Subcutaneous abdominal adipose tissue (tissue), 5 donors: ENCODE measurements around the gene PMCH.
"Not testable (repeated sequence)": the region's sequence is repeated elsewhere in the genome, so short reads cannot be mapped to it uniquely, and the experiment has no call there.

Source experiments
- H3K27ac ChIP-seq: one replicate; pipeline ENCODE4 v1.7.0; 2013; ENCODE audit warnings: low read depth, mild to moderate bottlenecking, inconsistent platforms, low read length, moderate library complexity
- H3K27me3 ChIP-seq, 5 donors: one replicate each; pipeline ENCODE4 v1.7.0; 2013; ENCODE audit warnings: low read length in 5 of 5, inconsistent platforms in 1 of 5; ENCODE audit not compliant: control insufficient read depth in 5 of 5, insufficient read depth in 4 of 5
- H3K36me3 ChIP-seq, 5 donors: one replicate each; pipeline ENCODE4 v1.7.0; 2013; ENCODE audit warnings: low read length in 5 of 5; ENCODE audit not compliant: control insufficient read depth in 5 of 5, insufficient read depth in 5 of 5
- H3K4me1 ChIP-seq, 5 donors: one replicate each; pipeline ENCODE4 v1.7.0; 2013; ENCODE audit warnings: low read length in 5 of 5, mild to moderate bottlenecking in 3 of 5, moderate library complexity in 1 of 5; ENCODE audit not compliant: control insufficient read depth in 5 of 5, insufficient read depth in 5 of 5
- H3K4me3 ChIP-seq, 5 donors: one replicate each; pipeline ENCODE4 v1.7.0; 2013; ENCODE audit warnings: low read length in 5 of 5, low read depth in 1 of 5
- H3K9ac ChIP-seq, 5 donors: one replicate each; pipeline ENCODE4 v1.7.0; 2013; ENCODE audit warnings: low read length in 5 of 5, mild to moderate bottlenecking in 4 of 5, moderate library complexity in 3 of 5
- H3K9me3 ChIP-seq, 5 donors: one replicate each; pipeline ENCODE4 v1.7.0; 2013; ENCODE audit warnings: low read length in 5 of 5; ENCODE audit not compliant: control insufficient read depth in 5 of 5
- donor health status: healthy.
- donor health status: healthy.
- donor health status: healthy.
- donor health status: healthy.
- donor health status: healthy.

The PMCH gene, protein sequence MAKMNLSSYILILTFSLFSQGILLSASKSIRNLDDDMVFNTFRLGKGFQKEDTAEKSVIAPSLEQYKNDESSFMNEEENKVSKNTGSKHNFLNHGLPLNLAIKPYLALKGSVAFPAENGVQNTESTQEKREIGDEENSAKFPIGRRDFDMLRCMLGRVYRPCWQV

DNA sequence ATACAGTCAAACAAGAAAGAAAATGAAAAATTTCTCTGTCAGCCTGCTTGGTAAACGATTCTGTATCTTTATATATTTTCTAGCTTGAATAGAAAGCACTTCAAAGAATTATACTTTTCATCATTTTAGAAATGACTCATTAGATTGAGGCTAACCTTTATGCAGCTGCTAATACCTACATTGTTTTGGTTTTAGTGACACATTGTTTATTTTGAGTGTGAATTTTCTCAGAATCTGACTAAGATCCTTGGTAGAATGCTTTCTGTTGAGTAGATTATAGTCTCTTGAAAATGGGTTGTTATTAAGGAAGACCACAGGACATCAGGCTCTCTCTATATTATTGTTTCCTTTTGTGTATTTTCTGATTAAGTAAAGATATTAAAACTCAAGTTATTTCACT, at the start of gene PMCH:
PMCH (minus strand) TSS at position 45 of the 400 bp plus-strand sequence. CDS start 63 bp downstream, outside the sequence.
- Histone ChIP-seq H3K36me3 (no peaks in the 10 kb centered on the region), H3K27me3 (no peaks in the 10 kb centered on the region), H3K9me3 (no peaks in the 10 kb centered on the region), H3K4me1 (no peaks in the 10 kb centered on the region), H3K9ac (no peak within 1 kb of the TSS), H3K27ac (no peak within 1 kb of the TSS), H3K4me3 (no peak within 1 kb of the TSS)

DNA sequence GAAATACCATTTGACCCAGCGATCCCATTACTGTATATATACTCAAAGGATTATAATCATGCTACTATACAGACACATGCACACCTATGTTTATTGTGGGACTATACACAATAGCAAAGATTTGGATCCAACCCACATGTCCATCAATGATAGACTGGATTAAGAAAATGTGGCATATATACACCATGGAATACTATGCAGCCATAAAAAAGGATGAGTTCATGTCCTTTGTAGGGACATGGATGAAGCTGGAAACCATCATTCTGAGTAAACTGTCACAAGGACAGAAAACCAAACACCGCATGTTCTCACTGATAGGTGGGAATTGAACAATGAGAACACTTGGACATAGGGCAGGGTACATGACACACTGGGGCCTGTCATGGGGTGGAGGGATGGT, 43.2 kb upstream of the PMCH start:
- not testable (repeated sequence) for H3K9me3 ChIP-seq, H3K36me3 ChIP-seq, H3K27ac ChIP-seq, H3K4me3 ChIP-seq, H3K9ac ChIP-seq, H3K27me3 ChIP-seq, H3K4me1 ChIP-seq

DNA sequence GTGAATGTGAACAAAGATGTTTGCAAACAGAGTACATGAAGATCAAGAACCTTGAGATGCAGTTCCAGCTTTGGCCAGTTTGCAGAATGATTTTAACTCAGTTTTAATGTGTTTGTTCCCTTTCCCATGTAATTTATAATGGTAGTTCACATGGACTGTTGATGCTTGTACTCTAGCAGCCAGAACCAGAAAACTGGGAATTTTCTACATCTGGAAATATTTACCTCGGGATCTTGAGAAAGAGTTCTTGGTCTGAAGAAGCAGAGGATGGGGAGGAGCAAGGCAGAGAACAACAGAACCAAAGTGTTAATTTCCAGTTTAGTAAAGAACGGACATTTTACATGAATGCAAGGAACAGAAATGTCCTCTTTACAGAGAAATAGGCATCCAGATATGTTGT, 37.0 kb upstream of the PMCH start:
- H3K4me3 ChIP-seq: no peak overlapping the region
- H3K9ac ChIP-seq: no peak overlapping the region
- peaks cover 0 to 2% (median 0%) of the 10 kb centered on the region in 5 donors for H3K4me1 ChIP-seq
- no peak overlapping the region for H3K27ac ChIP-seq
- H3K27me3 ChIP-seq: no peaks in the 10 kb centered on the region
- no peaks in the 10 kb centered on the region for H3K36me3 ChIP-seq
- no peaks in the 10 kb centered on the region for H3K9me3 ChIP-seq

DNA sequence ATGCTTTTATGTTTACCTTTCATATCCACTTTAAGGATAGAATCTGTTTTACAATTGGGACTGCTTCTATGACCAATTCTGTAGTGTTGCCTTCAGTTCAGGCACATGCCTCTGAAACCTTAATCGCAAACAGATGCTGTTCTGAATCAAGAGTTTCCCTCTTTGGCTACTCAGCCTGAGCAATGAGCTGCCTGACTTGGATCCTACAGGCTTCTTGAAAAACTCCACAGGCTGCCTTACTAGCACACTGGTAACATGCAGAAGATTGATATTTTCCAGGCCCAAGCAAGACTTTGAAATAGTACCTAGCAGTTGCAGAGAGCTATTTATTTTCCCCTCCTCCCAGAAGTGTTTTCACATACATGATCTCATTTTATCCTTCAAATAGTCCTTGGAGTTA, 34.8 kb upstream of the PMCH start:
- no peaks in the 10 kb centered on the region for H3K9me3 ChIP-seq
- no peak overlapping the region for H3K27ac ChIP-seq

DNA sequence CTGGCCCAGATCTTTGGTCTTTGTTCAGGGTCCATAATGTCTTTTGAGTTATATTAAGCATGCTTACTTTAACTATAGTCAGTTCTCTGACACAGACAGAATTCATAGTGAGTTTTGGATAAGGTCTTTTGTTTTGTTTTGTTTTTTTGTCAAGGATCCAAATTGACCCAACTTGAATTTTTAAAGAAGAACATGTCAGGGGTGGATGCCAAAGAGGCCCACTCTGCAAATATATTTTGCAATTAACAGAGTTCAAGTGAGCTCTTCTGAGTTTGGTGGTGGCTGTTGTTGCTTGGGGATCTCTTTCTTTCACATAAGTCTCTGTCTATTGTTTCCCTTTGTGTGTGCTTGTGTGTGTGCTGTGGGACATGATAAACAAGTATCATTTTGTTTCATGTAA, 34.4 kb upstream of the PMCH start:
- Histone ChIP-seq H3K4me3 (no peak overlapping the region), H3K4me1 (peaks cover 0 to 2% (median 0%) of the 10 kb centered on the region in 5 donors), H3K9ac (no peak overlapping the region), H3K9me3 (no peaks in the 10 kb centered on the region), H3K27ac (no peak overlapping the region), H3K27me3 (no peaks in the 10 kb centered on the region), H3K36me3 (no peaks in the 10 kb centered on the region)

More for the DNA sequence above, 34.8 kb upstream of the PMCH start:
- Histone ChIP-seq H3K36me3 (no peaks in the 10 kb centered on the region), H3K9ac (no peak overlapping the region), H3K4me1 (peaks cover 0 to 2% (median 0%) of the 10 kb centered on the region in 5 donors), H3K4me3 (no peak overlapping the region), H3K27me3 (no peaks in the 10 kb centered on the region)

DNA sequence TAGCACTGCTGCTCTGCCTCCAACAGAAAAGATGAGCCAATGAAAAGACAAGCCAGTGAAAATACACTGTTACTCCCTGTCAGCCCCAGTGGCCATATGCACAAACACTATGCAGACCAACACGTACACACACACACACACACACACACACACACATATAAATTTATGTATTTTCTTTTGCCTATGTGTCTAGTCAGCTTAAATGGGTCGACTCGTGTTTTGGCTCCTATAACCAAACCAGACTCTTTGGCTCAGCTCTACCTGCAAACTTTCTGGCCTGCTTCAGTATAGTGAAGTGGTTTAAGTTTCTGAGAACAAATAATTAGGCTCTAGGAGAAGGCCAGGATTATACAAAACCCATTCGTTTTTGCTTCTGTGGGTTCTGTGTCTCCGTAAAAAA, 30.3 kb upstream of the PMCH start:
- no peak overlapping the region for H3K4me3 ChIP-seq

DNA sequence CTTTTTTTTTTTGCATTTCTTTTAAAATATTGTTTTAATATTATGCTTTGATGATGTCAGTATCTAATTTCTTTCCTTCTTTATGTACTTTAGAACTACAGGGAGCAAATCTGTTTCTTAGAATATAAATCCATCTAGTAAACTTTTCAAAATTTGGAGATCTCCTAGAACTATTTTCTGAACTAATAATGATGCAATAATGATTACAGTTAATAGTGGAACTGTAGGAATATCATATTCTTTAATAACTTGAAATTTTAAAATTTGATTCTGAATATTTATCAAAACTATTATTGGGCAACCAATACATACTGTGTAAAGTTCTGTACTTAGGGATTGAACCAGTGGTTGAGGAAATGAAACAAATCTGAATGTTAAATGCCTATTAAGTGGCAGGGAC, 23.1 kb upstream of the PMCH start:
- Histone ChIP-seq H3K4me3 (no peak overlapping the region), H3K27me3 (no peaks in the 10 kb centered on the region), H3K4me1 (peaks cover 0 to 5% (median 0%) of the 10 kb centered on the region in 5 donors), H3K36me3 (no peaks in the 10 kb centered on the region), H3K27ac (no peak overlapping the region), H3K9me3 (no peaks in the 10 kb centered on the region), H3K9ac (no peak overlapping the region)

More for the DNA sequence above, 30.3 kb upstream of the PMCH start:
- no peaks in the 10 kb centered on the region for H3K9me3 ChIP-seq
- no peak overlapping the region for H3K9ac ChIP-seq
- no peaks in the 10 kb centered on the region for H3K36me3 ChIP-seq
- H3K4me1 ChIP-seq: no peaks in the 10 kb centered on the region
- no peaks in the 10 kb centered on the region for H3K27me3 ChIP-seq
- no peak overlapping the region for H3K27ac ChIP-seq

DNA sequence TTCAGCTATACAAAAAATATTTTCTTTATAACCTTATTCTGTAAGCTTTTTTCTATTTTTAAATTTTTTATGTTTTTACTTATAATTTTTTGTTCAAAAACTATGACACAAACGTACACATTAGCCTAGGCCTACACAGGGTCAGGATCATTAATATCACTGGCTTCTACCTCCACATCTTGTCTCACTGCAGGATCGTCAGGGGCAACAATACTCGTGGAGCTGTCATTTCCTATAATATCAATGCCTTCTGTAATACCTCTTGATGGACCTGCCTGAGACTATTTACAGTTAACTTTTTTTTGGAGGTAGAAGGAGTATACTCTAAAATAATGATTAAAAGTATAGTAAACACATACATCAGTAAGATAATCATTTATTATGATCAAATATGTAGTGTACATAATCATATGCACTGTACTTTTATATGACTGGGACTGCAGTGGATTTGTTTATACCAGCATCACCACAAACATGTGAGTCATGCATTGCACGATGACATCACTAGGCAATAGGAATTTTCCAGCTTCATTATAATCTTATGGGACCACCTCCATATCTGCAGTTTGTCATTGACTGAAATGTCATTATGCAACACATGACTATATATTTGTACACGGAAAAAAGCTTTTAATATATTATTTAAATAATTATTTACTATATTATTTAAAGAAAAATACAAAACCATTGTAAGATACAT, 18.5 kb upstream of the PMCH start:
- peaks cover 0 to 5% (median 0%) of the 10 kb centered on the region in 5 donors for H3K4me1 ChIP-seq
- no peaks in the 10 kb centered on the region for H3K27me3 ChIP-seq
- no peaks in the 10 kb centered on the region for H3K9me3 ChIP-seq
- H3K4me3 ChIP-seq: no peak overlapping the region
- no peak overlapping the region for H3K27ac ChIP-seq
- H3K36me3 ChIP-seq: no peaks in the 10 kb centered on the region
- H3K9ac ChIP-seq: no peak overlapping the region

DNA sequence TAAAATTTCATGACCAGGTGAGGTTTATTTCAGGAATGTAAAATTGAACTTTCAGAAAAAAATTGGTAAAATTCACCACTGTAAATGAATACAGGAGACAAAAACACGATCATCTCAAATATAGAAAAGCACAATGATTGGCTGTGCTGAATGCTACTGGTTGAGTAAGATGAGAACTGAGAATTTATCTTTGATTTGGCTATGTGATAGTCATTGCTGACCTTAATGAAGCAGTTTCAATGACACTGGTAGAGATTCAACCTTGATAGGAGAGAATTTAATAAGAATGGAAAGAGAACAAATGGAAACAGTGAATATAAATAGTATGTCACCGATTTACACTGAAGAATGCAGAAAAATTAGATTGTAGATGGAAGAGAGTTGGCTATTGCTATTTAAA, 6.4 kb upstream of the PMCH start:
- Histone ChIP-seq H3K27ac (no peak overlapping the region), H3K9me3 (peaks cover 0 to 6% (median 0%) of the 10 kb centered on the region in 5 donors), H3K4me1 (no peaks in the 10 kb centered on the region), H3K4me3 (no peak overlapping the region), H3K36me3 (no peaks in the 10 kb centered on the region), H3K9ac (no peak overlapping the region), H3K27me3 (no peaks in the 10 kb centered on the region)

DNA sequence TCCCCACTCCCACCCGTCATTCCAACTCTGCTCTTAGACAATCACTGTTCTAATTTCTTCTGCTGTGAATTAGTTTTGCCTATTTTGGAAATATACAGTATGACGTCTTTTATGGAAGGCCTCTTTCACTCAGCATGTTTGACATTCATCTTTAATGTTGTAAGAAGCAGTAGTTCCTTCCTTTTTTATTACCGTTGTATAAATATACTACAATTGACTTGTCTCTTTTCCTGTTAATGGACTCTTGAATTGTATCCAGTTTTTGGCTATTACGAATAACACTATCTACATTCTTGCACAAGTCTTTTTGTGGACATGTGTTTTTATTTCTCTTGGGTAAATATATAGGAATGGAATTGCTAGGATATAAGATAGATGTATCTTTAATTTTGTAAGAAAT, 4.9 kb upstream of the PMCH start:
- H3K27ac ChIP-seq: no peak overlapping the region
- H3K27me3 ChIP-seq: no peaks in the 10 kb centered on the region
- H3K36me3 ChIP-seq: no peaks in the 10 kb centered on the region
- H3K4me1 ChIP-seq: no peaks in the 10 kb centered on the region
- no peak overlapping the region for H3K9ac ChIP-seq
- no peak overlapping the region for H3K4me3 ChIP-seq
- no peaks in the 10 kb centered on the region for H3K9me3 ChIP-seq
